Activated CD4-positive, alpha-beta memory T cell treated with anti-CD3 and anti-CD28 coated beads for 36 hours (primary cell): Measurements from ENCODE around the gene FRRS1. TPM values are rescaled to one million over a fixed set of nuclear protein-coding genes. Genes with fewer than 3 reads are reported as not detected.

Experiments used
- CTCF ChIA-PET: fragments of 350-600 bp; sonication (Branson Sonifier 250); formaldehyde crosslinking; loops from one replicate; lab custom pipeline; 2021; ENCODE audit warnings: antibody characterized with exemption, inconsistent platforms; lab: Charles Lee
- POLR2A ChIA-PET: fragments of 350-600 bp; sonication (Branson Sonifier 250); formaldehyde crosslinking; loops from one replicate; lab custom pipeline; 2021; ENCODE audit warnings: antibody characterized with exemption; lab: Charles Lee
- DNase-seq: peaks from one replicate; pipeline ENCODE4 v3.0.0-alpha.2; 2020
- H3K27ac Mint-ChIP-seq: one replicate; pipeline ENCODE4 v1.8.0; 2021; ENCODE audit warnings: mixed read lengths
- H3K27me3 Mint-ChIP-seq: one replicate; pipeline ENCODE4 v1.8.0; 2021; ENCODE audit warnings: mixed read lengths
- H3K36me3 Mint-ChIP-seq: one replicate; pipeline ENCODE4 v1.8.0; 2021; ENCODE audit warnings: mixed read lengths
- H3K4me1 Mint-ChIP-seq: one replicate; pipeline ENCODE4 v1.8.0; 2021; ENCODE audit warnings: low read depth, mixed read lengths
- H3K4me3 Mint-ChIP-seq: one replicate; pipeline ENCODE4 v1.8.0; 2021; ENCODE audit warnings: mild to moderate bottlenecking, mixed read lengths
- H3K9me3 Mint-ChIP-seq: one replicate; pipeline ENCODE4 v1.8.0; 2021; ENCODE audit warnings: mixed read lengths
- intact Hi-C: fragments of 100-400 bp; cut with micrococcal nuclease; formaldehyde crosslinking; loops from one replicate; pipeline ENCODE4 v1.15.1; 2023
- total RNA-seq, 2 experiments: library from RNA; stranded (reverse); gene quantifications; one replicate each; pipeline ENCODE4 v1.2.3, GENCODE V29; 2021

Gene FRRS1
- total RNA-seq, 2 experiments from 2014 or later = 0.64 to 0.77 TPM

- Mint-ChIP-seq H3K9me3 (no peaks in the 10 kb centered on the region), H3K27me3 (peaks cover 22% of the 10 kb centered on the region), H3K4me3 (no peak overlapping the region), H3K27ac (no peak overlapping the region), H3K36me3 (no peaks in the 10 kb centered on the region), H3K4me1 (no peaks in the 10 kb centered on the region)
- intact Hi-C loops = no loop called here
- DNase-seq = no peak
- ChIA-PET CTCF (interaction anchor here (1.3 kb wide), 1 partner anchor 15 kb away, joined by 3 read pairs; no protein-coding TSS in a partner anchor), POLR2A (no interaction called here)
These were observed 75.3 kb downstream of the FRRS1 start for GRCh38 chr1:99691175-99691574.

GRCh38 chr1:99685516-99686180, 80.8 kb downstream of the FRRS1 start:
- Mint-ChIP-seq H3K9me3 (no peaks in the 10 kb centered on the region), H3K27ac (no peak overlapping the region), H3K4me1 (peaks cover 2% of the 10 kb centered on the region), H3K4me3 (no peak overlapping the region), H3K36me3 (no peaks in the 10 kb centered on the region), H3K27me3 (peaks cover 10% of the 10 kb centered on the region)
- ChIA-PET CTCF (interaction anchor here (0.6 to 2.1 kb wide), 21 partner anchors 8 to 892 kb away, joined by 3 to 11 read pairs (median 4); no protein-coding TSS in a partner anchor), POLR2A (no interaction called here)
- peak; percentile 63 for DNase-seq
- intact Hi-C loops = loop anchor here (1.0 kb wide), 1 partner anchor 505 kb away; no protein-coding TSS in a partner anchor

- DNase-seq = no peak
- POLR2A ChIA-PET = no interaction called here
- intact Hi-C loops = no loop called here
- H3K36me3 Mint-ChIP-seq = no peaks in the 10 kb centered on the region
- CTCF ChIA-PET = no interaction called here
- H3K4me3 Mint-ChIP-seq = no peak overlapping the region
- H3K27me3 Mint-ChIP-seq = no peaks in the 10 kb centered on the region
- peaks cover 2% of the 10 kb centered on the region for H3K4me1 Mint-ChIP-seq
- H3K9me3 Mint-ChIP-seq = no peaks in the 10 kb centered on the region
- no peak overlapping the region for H3K27ac Mint-ChIP-seq
These were observed 84.1 kb downstream of the FRRS1 start for GRCh38 chr1:99682291-99682751.

GRCh38 chr1:99681583-99681982, 84.9 kb downstream of the FRRS1 start:
- ChIA-PET CTCF (no interaction called here), POLR2A (no interaction called here)
- no peaks in the 10 kb centered on the region for H3K9me3 Mint-ChIP-seq
- DNase-seq = no peak
- intact Hi-C loops = no loop called here
- peaks cover 2% of the 10 kb centered on the region for H3K4me1 Mint-ChIP-seq
- no peaks in the 10 kb centered on the region for H3K36me3 Mint-ChIP-seq
- no peak overlapping the region for H3K27ac Mint-ChIP-seq
- no peak overlapping the region for H3K4me3 Mint-ChIP-seq
- no peaks in the 10 kb centered on the region for H3K27me3 Mint-ChIP-seq

- H3K4me1 Mint-ChIP-seq = no peaks in the 10 kb centered on the region
- ChIA-PET POLR2A (no interaction called here), CTCF (interaction anchor here (0.9 kb wide), 1 partner anchor 36 kb away, joined by 3 read pairs; no protein-coding TSS in a partner anchor)
- no peaks in the 10 kb centered on the region for H3K27me3 Mint-ChIP-seq
- no peak for DNase-seq
- no peak overlapping the region for H3K4me3 Mint-ChIP-seq
- H3K9me3 Mint-ChIP-seq = no peaks in the 10 kb centered on the region
- intact Hi-C loops = no loop called here
- no peak overlapping the region for H3K27ac Mint-ChIP-seq
- no peaks in the 10 kb centered on the region for H3K36me3 Mint-ChIP-seq
These were observed 86.2 kb downstream of the FRRS1 start for GRCh38 chr1:99680270-99680669.

GRCh38 chr1:99677416-99677815, 89.0 kb downstream of the FRRS1 start:
- Mint-ChIP-seq H3K27me3 (peaks cover 7% of the 10 kb centered on the region), H3K4me1 (no peaks in the 10 kb centered on the region), H3K36me3 (no peaks in the 10 kb centered on the region), H3K27ac (no peak overlapping the region), H3K9me3 (no peaks in the 10 kb centered on the region), H3K4me3 (no peak overlapping the region)
- intact Hi-C loops = no loop called here
- CTCF ChIA-PET = no interaction called here
- POLR2A ChIA-PET = no interaction called here
- DNase-seq = no peak

- Mint-ChIP-seq H3K27ac (no peak overlapping the region), H3K4me3 (no peak overlapping the region), H3K27me3 (peaks cover 11% of the 10 kb centered on the region), H3K36me3 (no peaks in the 10 kb centered on the region), H3K4me1 (no peaks in the 10 kb centered on the region), H3K9me3 (no peaks in the 10 kb centered on the region)
- ChIA-PET POLR2A (no interaction called here), CTCF (interaction anchor here (1.7 kb wide), 1 partner anchor 9 kb away, joined by 5 read pairs; no protein-coding TSS in a partner anchor)
- intact Hi-C loops = no loop called here
- no peak for DNase-seq
These were observed 89.6 kb downstream of the FRRS1 start for GRCh38 chr1:99676876-99677275.

- Mint-ChIP-seq H3K4me1 (no peaks in the 10 kb centered on the region), H3K36me3 (no peaks in the 10 kb centered on the region), H3K27me3 (peaks cover 12% of the 10 kb centered on the region), H3K27ac (no peak overlapping the region), H3K9me3 (no peaks in the 10 kb centered on the region), H3K4me3 (no peak overlapping the region)
- POLR2A ChIA-PET = no interaction called here
- CTCF ChIA-PET = interaction anchor here (1.7 kb wide), 1 partner anchor 10 kb away, joined by 5 read pairs; no protein-coding TSS in a partner anchor
- intact Hi-C loops = no loop called here
- no peak for DNase-seq
These were observed 90.4 kb downstream of the FRRS1 start for GRCh38 chr1:99675994-99676393.

GRCh38 chr1:99675292-99675691, 91.1 kb downstream of the FRRS1 start:
- peaks cover 12% of the 10 kb centered on the region for H3K27me3 Mint-ChIP-seq
- CTCF ChIA-PET = interaction anchor here (1.5 to 1.7 kb wide), 2 partner anchors 10 to 494 kb away, joined by 4 to 5 read pairs; no protein-coding TSS in a partner anchor
- POLR2A ChIA-PET = no interaction called here
- DNase-seq = no peak
- intact Hi-C loops = no loop called here
- no peak overlapping the region for H3K27ac Mint-ChIP-seq
- no peak overlapping the region for H3K4me3 Mint-ChIP-seq
- H3K36me3 Mint-ChIP-seq = no peaks in the 10 kb centered on the region
- no peaks in the 10 kb centered on the region for H3K4me1 Mint-ChIP-seq
- no peaks in the 10 kb centered on the region for H3K9me3 Mint-ChIP-seq

GRCh38 chr1:99674115-99675064, 92.0 kb downstream of the FRRS1 start:
- intact Hi-C loops = no loop called here
- CTCF ChIA-PET = interaction anchor here (1.1 to 1.5 kb wide), 2 partner anchors 11 to 493 kb away, joined by 3 to 4 read pairs; no protein-coding TSS in a partner anchor

GRCh38 chr1:99673315-99673714, 93.1 kb downstream of the FRRS1 start:
- Mint-ChIP-seq H3K4me1 (no peaks in the 10 kb centered on the region), H3K4me3 (no peak overlapping the region), H3K9me3 (no peaks in the 10 kb centered on the region), H3K27me3 (peaks cover 15% of the 10 kb centered on the region), H3K27ac (no peak overlapping the region), H3K36me3 (no peaks in the 10 kb centered on the region)
- DNase-seq = no peak
- CTCF ChIA-PET = interaction anchor here (1.0 kb wide), 1 partner anchor 12 kb away, joined by 5 read pairs; no protein-coding TSS in a partner anchor
- POLR2A ChIA-PET = no interaction called here
- intact Hi-C loops = no loop called here

More at GRCh38 chr1:99674115-99675064, 92.0 kb downstream of the FRRS1 start:
- no peak for DNase-seq
- POLR2A ChIA-PET = interaction anchor here (0.7 kb wide), 1 partner anchor 784 kb away, joined by 3 read pairs; no protein-coding TSS in a partner anchor
- Mint-ChIP-seq H3K4me3 (no peak overlapping the region), H3K36me3 (no peaks in the 10 kb centered on the region), H3K9me3 (no peaks in the 10 kb centered on the region), H3K27ac (no peak overlapping the region), H3K4me1 (no peaks in the 10 kb centered on the region), H3K27me3 (peaks cover 12% of the 10 kb centered on the region)
